Osteocyte (in vitro differentiated cells): Measurements from ENCODE around the gene SLC7A14. TPM values are rescaled to one million over a fixed set of nuclear protein-coding genes. Genes with fewer than 3 reads are reported as not detected.
A peak's percentile ranks its signal among the peaks of the same experiment; 100 is the strongest.

Experiments used
- DNase-seq: peaks from one replicate; pipeline ENCODE4 v3.0.0; 2021; ENCODE audit warnings: mixed read lengths; ENCODE audit not compliant: unreplicated experiment; ENCODE audit errors: extremely low spot score
- H3K27ac Mint-ChIP-seq: one replicate; pipeline ENCODE4 v1.8.0; 2021; ENCODE audit warnings: mild to moderate bottlenecking, mixed read lengths; ENCODE audit not compliant: unreplicated experiment
- H3K27me3 Mint-ChIP-seq: one replicate; pipeline ENCODE4 v1.8.0; 2021; ENCODE audit warnings: mixed read lengths; ENCODE audit not compliant: unreplicated experiment
- H3K36me3 Mint-ChIP-seq: one replicate; pipeline ENCODE4 v1.8.0; 2021; ENCODE audit warnings: mixed read lengths; ENCODE audit not compliant: unreplicated experiment
- H3K4me1 Mint-ChIP-seq: one replicate; pipeline ENCODE4 v1.8.0; 2021; ENCODE audit warnings: mixed read lengths; ENCODE audit not compliant: unreplicated experiment
- H3K4me3 Mint-ChIP-seq: one replicate; pipeline ENCODE4 v1.8.0; 2021; ENCODE audit warnings: mild to moderate bottlenecking, moderate library complexity, mixed read lengths; ENCODE audit not compliant: unreplicated experiment
- H3K9me3 Mint-ChIP-seq: one replicate; pipeline ENCODE4 v1.8.0; 2021; ENCODE audit warnings: mixed read lengths; ENCODE audit not compliant: unreplicated experiment
- CTCF ChIP-seq: fragments of 200-600 bp; sonication (generic); IDR thresholded peaks from 2 replicates; pipeline ENCODE4 v1.5.0; 2021; ENCODE audit warnings: antibody characterized with exemption, mild to moderate bottlenecking, moderate library complexity
- total RNA-seq: library from RNA; stranded (reverse); gene quantifications from 2 replicates; pipeline ENCODE4 v1.2.1, GENCODE V29; 2021

SLC7A14 gene
- total RNA-seq, 1 donor from 2014 or later = 2.1 TPM

DNA sequence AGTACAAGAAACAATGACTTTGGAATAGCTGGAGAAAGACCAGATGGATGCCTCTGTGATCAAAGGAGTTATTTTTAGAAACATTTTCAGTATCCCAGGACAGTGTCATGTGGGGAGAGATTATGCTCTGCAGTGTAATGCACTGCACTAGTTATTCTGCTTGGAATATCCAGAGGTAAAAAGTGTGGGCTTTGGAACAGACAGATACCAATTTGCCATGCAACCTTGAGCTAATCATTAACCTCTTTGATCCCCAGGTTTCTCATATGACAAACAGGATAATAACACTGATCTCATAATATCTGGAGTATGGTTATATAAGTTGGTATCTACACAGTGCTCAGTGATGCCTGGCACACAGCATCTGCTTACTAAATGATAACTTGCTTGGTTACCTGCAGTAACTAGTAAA, 12.2 kb upstream of the SLC7A14 start:
- Mint-ChIP-seq H3K4me3 (no peak overlapping the region), H3K4me1 (no peaks in the 10 kb centered on the region), H3K9me3 (no peaks in the 10 kb centered on the region), H3K27me3 (peaks cover 45% of the 10 kb centered on the region), H3K27ac (no peak overlapping the region), H3K36me3 (no peaks in the 10 kb centered on the region)
- DNase-seq = no peak
- no peak for TF ChIP-seq CTCF

GRCh38 chr3:170594528-170594927, 8.7 kb upstream of the SLC7A14 start:
- DNase-seq = no peak
- H3K4me1 Mint-ChIP-seq = no peaks in the 10 kb centered on the region
- no peaks in the 10 kb centered on the region for H3K36me3 Mint-ChIP-seq
- no peak overlapping the region for H3K27ac Mint-ChIP-seq
- TF ChIP-seq CTCF = no peak
- peaks cover 57% of the 10 kb centered on the region for H3K27me3 Mint-ChIP-seq
- H3K4me3 Mint-ChIP-seq = no peak overlapping the region
- no peaks in the 10 kb centered on the region for H3K9me3 Mint-ChIP-seq

GRCh38 chr3:170593634-170594033, 7.8 kb upstream of the SLC7A14 start:
- DNase-seq = no peak
- Mint-ChIP-seq H3K27me3 (peaks cover 57% of the 10 kb centered on the region), H3K27ac (no peak overlapping the region), H3K36me3 (no peaks in the 10 kb centered on the region), H3K4me1 (no peaks in the 10 kb centered on the region), H3K4me3 (no peak overlapping the region), H3K9me3 (no peaks in the 10 kb centered on the region)
- no peak for TF ChIP-seq CTCF

- H3K27ac Mint-ChIP-seq = no peak overlapping the region
- H3K27me3 Mint-ChIP-seq = peaks cover 65% of the 10 kb centered on the region
- peaks cover 10% of the 10 kb centered on the region for H3K4me1 Mint-ChIP-seq
- no peak for TF ChIP-seq CTCF
- no peaks in the 10 kb centered on the region for H3K36me3 Mint-ChIP-seq
- no peaks in the 10 kb centered on the region for H3K9me3 Mint-ChIP-seq
- no peak for DNase-seq
- no peak overlapping the region for H3K4me3 Mint-ChIP-seq
Measured at GRCh38 chr3:170589113-170589512, 3.2 kb upstream of the SLC7A14 start.

- TF ChIP-seq CTCF = no peak
- Mint-ChIP-seq H3K27me3 (peaks cover 68% of the 10 kb centered on the region), H3K4me1 (peaks cover 10% of the 10 kb centered on the region), H3K9me3 (no peaks in the 10 kb centered on the region), H3K4me3 (peak overlapping the region; percentile 66), H3K27ac (no peak overlapping the region), H3K36me3 (no peaks in the 10 kb centered on the region)
- no peak for DNase-seq
Measured at GRCh38 chr3:170585008-170585936, 603 bp downstream of the SLC7A14 start.
